ENCODE results near the gene TLX1. TPM values are rescaled to one million over a fixed set of nuclear protein-coding genes. Genes with fewer than 3 reads are reported as not detected.

Gene TLX1
- total RNA-seq, 1 donor from 2014 or later: not detected

GRCh38 chr10:101136708-101137121 is 5.6 kb downstream of the TLX1 start:
- TF ChIP-seq, protein P1, sequence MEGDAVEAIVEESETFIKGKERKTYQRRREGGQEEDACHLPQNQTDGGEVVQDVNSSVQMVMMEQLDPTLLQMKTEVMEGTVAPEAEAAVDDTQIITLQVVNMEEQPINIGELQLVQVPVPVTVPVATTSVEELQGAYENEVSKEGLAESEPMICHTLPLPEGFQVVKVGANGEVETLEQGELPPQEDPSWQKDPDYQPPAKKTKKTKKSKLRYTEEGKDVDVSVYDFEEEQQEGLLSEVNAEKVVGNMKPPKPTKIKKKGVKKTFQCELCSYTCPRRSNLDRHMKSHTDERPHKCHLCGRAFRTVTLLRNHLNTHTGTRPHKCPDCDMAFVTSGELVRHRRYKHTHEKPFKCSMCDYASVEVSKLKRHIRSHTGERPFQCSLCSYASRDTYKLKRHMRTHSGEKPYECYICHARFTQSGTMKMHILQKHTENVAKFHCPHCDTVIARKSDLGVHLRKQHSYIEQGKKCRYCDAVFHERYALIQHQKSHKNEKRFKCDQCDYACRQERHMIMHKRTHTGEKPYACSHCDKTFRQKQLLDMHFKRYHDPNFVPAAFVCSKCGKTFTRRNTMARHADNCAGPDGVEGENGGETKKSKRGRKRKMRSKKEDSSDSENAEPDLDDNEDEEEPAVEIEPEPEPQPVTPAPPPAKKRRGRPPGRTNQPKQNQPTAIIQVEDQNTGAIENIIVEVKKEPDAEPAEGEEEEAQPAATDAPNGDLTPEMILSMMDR (IDR thresholded peaks at IDR 0.05): no peak
- DNase-seq (no peak), ATAC-seq (ENCODE audit: low read depth) (no peak)
- intact Hi-C loops (cut with micrococcal nuclease): loop anchor here (10.0 kb wide), 1 partner anchor 1602 kb away; the partner anchor contains the start of gene NKX2-3
- peaks cover 73% of the 10 kb centered on the region for H3K27me3 Mint-ChIP-seq
- peaks cover 54% of the 10 kb centered on the region for H3K4me1 Mint-ChIP-seq
- no peaks in the 10 kb centered on the region for H3K36me3 Mint-ChIP-seq (ENCODE audit: low read depth)
- no peak overlapping the region for H3K27ac Mint-ChIP-seq
- ChIA-PET CTCF (no interaction called here), POLR2A (no interaction called here)
- H3K9me3 Mint-ChIP-seq: no peaks in the 10 kb centered on the region
- H3K4me3 Mint-ChIP-seq: no peak overlapping the region

DNA sequence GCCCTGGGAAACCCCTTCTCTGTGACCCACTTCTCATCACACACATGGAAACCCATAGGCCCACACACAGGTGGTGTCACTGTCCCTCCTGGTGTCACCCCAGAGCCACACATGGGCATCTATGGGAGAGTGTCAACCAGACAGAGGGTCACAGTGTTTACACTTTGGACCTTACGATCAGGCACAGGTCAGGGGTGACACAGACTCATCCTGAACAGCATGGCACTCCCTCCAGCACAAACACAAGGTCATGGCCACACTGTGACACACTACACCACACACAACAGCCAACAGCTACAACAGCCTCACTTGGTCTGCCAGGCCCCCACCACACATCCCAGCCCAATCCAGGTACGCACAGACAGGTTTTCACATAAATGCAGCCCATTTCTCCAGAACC is 6.2 kb downstream of the TLX1 start:
- ATAC-seq (ENCODE audit: low read depth) (no peak), DNase-seq (no peak)
- intact Hi-C loops (cut with micrococcal nuclease): loop anchor here (10.0 kb wide), 1 partner anchor 1602 kb away; the partner anchor contains the start of gene NKX2-3
- Mint-ChIP-seq H3K27ac (no peak overlapping the region), H3K4me3 (no peak overlapping the region), H3K36me3 (ENCODE audit: low read depth) (no peaks in the 10 kb centered on the region), H3K27me3 (peaks cover 73% of the 10 kb centered on the region), H3K4me1 (peaks cover 52% of the 10 kb centered on the region), H3K9me3 (no peaks in the 10 kb centered on the region)
- ChIA-PET CTCF (no interaction called here), POLR2A (no interaction called here)
- TF ChIP-seq, protein P1 (IDR thresholded peaks at IDR 0.05): no peak

DNA sequence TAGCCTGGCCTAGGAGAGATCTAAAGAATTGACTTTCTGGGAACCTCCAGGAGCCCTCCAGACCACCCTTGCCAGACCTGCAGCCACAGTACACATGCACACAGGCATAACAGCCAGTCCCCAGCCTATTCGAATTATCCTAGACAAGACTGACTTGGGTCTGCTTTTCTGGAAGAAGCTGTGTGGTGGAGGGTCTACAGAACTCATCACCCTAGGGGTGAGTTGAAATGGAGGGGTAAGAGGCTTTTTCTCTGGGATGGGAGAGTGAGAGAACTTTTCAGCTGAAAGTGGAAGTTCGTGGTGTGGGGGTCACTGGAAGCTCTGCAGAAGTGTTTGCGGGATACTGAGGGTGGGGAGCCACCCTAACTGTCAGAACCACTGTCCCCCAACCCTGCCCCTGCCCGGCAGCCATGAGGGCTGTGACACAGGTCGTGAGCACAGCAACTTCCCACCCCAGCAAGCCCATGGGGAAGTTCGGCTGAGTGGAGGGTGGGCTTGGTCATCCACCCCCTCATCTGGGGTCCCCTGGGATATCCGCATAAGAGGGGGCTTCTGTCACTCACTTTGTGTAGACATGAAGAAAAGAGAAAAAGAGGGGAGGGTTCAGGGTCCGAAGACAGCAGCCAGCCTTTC is 7.8 kb downstream of the TLX1 start:
- ChIA-PET CTCF (interaction anchor here (3.6 to 5.8 kb wide), 2 partner anchors 42 to 97 kb away, joined by 58 to 275 read pairs; no protein-coding TSS in a partner anchor), POLR2A (interaction anchor here (1.0 kb wide), 1 partner anchor 16 kb away, joined by 3 read pairs; no protein-coding TSS in a partner anchor)
- no peaks in the 10 kb centered on the region for H3K36me3 Mint-ChIP-seq (ENCODE audit: low read depth)
- H3K27me3 Mint-ChIP-seq: peaks cover 74% of the 10 kb centered on the region
- peaks cover 42% of the 10 kb centered on the region for H3K4me1 Mint-ChIP-seq
- H3K4me3 Mint-ChIP-seq: no peak overlapping the region
- DNase-seq: no peak
- intact Hi-C loops (cut with micrococcal nuclease): loop anchor here (10.0 kb wide), 1 partner anchor 1604 kb away; the partner anchor contains the start of gene NKX2-3
- TF ChIP-seq, protein P1 (IDR thresholded peaks at IDR 0.05): no peak
- no peaks in the 10 kb centered on the region for H3K9me3 Mint-ChIP-seq
- H3K27ac Mint-ChIP-seq: no peak overlapping the region
- ATAC-seq (ENCODE audit: low read depth): no peak

DNA sequence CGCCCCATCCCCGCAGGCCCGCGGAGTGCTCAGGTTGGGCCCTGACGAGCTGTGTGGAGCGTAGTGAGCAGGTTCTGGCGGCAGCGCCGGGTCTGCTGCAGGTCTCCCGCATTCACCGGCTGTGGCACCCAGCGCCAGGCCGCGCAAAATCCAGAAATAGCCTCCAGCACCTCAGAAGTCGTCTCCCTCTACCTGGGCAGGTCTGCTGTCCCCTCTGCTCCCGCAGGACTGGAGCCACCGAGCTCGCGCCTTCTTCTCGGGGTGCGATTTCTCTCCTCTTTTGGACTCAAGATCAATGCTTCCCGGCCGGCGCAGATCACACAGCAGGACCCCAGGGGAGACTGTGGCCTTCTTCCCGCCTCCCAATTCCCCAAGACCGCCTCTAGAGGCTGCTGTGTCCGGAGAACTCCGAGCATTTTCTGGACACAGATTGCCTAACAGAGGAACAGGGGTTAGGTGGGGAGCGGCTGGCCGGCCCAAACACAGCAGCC is 8.4 kb downstream of the TLX1 start:
- POLR2A ChIA-PET: interaction anchor here (1.0 kb wide), 1 partner anchor 17 kb away, joined by 3 read pairs; no protein-coding TSS in a partner anchor
- Mint-ChIP-seq H3K9me3 (no peaks in the 10 kb centered on the region), H3K36me3 (ENCODE audit: low read depth) (no peaks in the 10 kb centered on the region), H3K4me3 (peak overlapping the region; percentile 50), H3K27ac (no peak overlapping the region), H3K27me3 (peaks cover 72% of the 10 kb centered on the region), H3K4me1 (peaks cover 36% of the 10 kb centered on the region)
- ATAC-seq (ENCODE audit: low read depth) (no peak), DNase-seq (no peak)
- TF ChIP-seq, protein P1 (IDR thresholded peaks at IDR 0.05): no peak
- CTCF ChIA-PET: interaction anchor here (3.3 to 5.8 kb wide), 3 partner anchors 11 to 97 kb away, joined by 26 to 275 read pairs (median 58); no protein-coding TSS in a partner anchor
- intact Hi-C loops (cut with micrococcal nuclease): loop anchor here (10.0 kb wide), 1 partner anchor 1605 kb away; the partner anchor contains the start of gene NKX2-3
